GM12892 (cell line): ENCODE data around the gene RELL2.

ENCODE experiments used
- DNase-seq: peaks from one replicate; pipeline ENCODE4 v3.0.0; 2011; ENCODE audit not compliant: insufficient read length
- FAIRE-seq: peaks from 2 replicates; lab custom pipeline; 2011; peaks lifted over from hg19 to GRCh38; lab: Jason Lieb, UNC
- POLR2A ChIP-seq: IDR thresholded peaks from 2 replicates; pipeline ENCODE4 v1.6.1; 2011; ENCODE audit warnings: low read depth, low read length, control low read depth
- POLR2AphosphoS5 ChIP-seq: IDR thresholded peaks from 2 replicates; pipeline ENCODE4 v1.6.1; 2011; ENCODE audit warnings: low read depth, low read length, control low read depth
- TAF1 ChIP-seq: IDR thresholded peaks from 2 replicates; pipeline ENCODE4 v1.6.1; 2011; ENCODE audit warnings: low read depth, mild to moderate bottlenecking, control low read depth, low read length, borderline replicate concordance

Gene RELL2

GRCh38 chr5:141686648-141687416, 50.0 kb downstream of the RELL2 start:
- FAIRE-seq (no peak), DNase-seq (no peak)
- TF ChIP-seq POLR2A (no peak), POLR2AphosphoS5 (no peak), TAF1 (no peak)
